Adipose tissue (tissue), 3 donors: ENCODE measurements around the gene LDAH. TPM values are rescaled to one million over a fixed set of nuclear protein-coding genes. Genes with fewer than 3 reads are reported as not detected.
"Not testable (repeated sequence)": the region's sequence is repeated elsewhere in the genome, so short reads cannot be mapped to it uniquely, and the experiment has no call there.

Experiments used
- H3K27ac ChIP-seq: one replicate; pipeline ENCODE4 v1.5.1; 2013; ENCODE audit warnings: low read depth, low read length
- WGBS, 3 donors: extraction: QIAGEN DNeasy Blood & Tissue Kit; methylation state at CpG; one replicate each; pipeline ENCODE4 v1.1.7; 2013; 5-methylcytosine and 5-hydroxymethylcytosine counted together
- polyA plus RNA-seq, 3 donors: library from polyadenylated mRNA; stranded (reverse); fragments of 200-250 nt; gene quantifications; one replicate each; pipeline ENCODE4 v1.2.3, GENCODE V29; 2013
- donor health status: healthy with polysubstance abuse.
- donor health status: Bipolar disorder and iron deficiency.
- donor health status: healthy.

The LDAH gene
- polyA plus RNA-seq, 3 donors, result 6.3 to 8.2 (median 7.0) TPM

DNA sequence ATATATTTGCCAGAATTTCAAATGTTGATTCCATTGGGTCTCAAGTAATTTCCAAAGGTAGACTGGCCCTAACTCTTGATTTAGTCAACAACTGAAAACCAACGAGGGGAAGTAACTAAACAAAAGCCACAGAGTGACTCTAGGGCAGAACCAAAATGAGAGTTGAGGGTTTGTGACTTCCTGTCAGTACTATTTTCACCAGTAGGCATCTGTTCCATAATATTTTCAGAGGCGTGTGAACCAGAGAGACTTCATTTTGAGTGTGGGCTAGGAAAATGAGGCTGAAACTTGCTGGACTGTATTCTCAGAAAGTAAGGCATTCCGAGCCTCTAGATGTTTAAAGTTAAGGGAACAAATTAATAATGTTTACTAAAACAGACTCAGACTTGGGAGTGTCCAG lies 85.4 kb downstream of the LDAH start:
- no peak overlapping the region for H3K27ac ChIP-seq

DNA sequence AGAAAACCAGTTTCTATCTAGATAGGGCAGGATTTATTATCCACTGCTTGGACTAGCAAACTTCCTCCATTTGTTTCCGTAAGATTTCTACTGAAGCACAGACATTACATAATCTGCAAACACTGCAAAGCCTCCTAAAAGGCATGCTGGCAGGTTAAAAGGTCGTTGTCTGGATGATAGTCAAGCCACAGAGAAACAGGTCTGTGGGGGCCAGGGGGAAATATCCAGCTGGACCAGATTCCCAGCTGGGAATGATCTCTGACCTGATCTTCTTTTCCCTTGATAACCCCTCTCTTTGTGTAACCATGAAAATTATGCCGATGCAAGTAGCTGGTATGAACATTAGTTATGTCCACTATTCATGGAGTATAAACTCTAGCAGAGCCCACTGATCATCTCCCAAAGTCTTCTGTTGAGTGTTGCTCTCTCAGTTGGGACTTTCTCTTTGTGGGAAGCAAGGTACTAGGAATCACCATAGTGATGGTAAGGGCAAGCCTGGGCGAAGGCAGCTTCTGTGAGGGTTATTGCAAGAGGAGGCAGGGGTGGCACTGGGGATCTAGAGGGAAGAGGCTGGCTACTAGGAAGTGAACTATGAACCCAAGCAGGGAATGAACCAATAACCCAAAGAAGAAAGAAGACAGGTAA lies 94.7 kb downstream of the LDAH start:
- 33 to 45% (median 34%) methylated on average over 4 of the region's 4 CpGs for WGBS, 3 donors
- H3K27ac ChIP-seq, result no peak overlapping the region

More for the DNA sequence above, 85.4 kb downstream of the LDAH start:
- 60 to 88% (median 66%) methylated on average over 3 of the region's 3 CpGs for WGBS, 3 donors

DNA sequence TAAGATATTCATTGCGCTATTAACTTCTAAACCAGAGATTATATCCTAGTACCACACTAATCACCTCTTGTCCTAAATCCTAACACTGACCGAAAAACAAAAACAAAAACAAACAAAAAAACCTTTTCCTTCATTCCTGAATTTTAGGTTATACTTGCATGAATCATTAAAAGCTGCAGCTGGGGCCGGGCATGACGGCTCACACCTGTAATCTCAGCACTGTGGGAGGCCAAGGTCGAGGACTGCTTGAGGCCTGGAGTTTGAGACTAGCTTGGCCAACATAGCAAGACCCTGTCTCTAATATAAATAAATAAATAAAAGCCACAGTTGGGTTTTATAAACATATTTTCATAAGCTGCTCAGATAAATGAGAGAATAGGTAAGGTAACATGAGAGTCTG lies 96.0 kb downstream of the LDAH start:
- H3K27ac ChIP-seq, result no peak overlapping the region
- WGBS, 3 donors, result 93 to 98% (median 97%) methylated on average over 5 of the region's 5 CpGs

DNA sequence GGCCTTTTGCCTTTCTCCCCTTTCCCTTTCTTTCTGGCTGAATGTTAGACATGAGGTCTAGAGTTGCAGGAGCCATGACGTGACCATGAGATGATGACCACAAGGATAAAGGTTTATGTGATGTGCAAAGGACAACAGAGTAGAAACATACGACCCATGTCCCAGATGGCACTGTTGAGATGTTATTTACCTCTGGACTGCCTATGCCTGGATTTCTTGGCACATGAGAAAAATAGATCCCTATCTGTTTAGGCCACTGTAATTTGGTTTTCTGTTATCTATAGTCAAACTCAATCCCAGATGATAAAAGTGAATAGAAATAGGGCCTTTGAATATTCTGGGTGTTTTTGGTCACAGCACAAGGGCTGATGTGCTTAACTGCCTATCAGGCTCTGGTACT lies 97.1 kb downstream of the LDAH start:
- 94 to 98% (median 96%) methylated on average over 2 of the region's 2 CpGs for WGBS, 3 donors
- H3K27ac ChIP-seq, result no peak overlapping the region

DNA sequence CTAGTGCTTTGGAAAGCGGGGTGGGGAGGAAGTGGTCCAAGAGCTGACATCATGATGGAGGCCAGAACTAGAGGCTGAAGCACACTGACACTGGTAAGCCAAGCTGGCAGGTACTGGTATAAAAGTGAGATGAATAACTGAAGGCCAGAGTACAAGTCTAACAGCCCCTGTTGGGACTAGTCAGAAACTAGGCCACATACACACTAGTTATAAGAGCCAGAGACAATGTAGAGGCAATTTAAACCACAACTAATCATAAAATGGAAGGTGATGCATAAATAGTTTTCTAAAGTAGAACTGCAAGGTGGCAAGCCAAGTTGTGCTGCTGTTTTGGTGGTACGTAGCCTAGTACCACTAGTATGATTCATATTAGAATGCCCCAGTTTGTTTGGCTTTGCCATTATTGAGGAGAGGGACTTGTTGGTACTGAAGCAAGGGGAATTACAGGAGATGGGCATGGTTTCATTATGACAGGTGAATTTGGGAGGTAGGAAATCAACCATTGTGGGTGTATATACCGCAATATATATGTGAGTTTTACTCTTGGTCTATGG lies 98.3 kb downstream of the LDAH start:
- H3K27ac ChIP-seq, result no peak overlapping the region
- WGBS, 3 donors, result 97 to 99% (median 98%) methylated on average over 3 of the region's 3 CpGs

DNA sequence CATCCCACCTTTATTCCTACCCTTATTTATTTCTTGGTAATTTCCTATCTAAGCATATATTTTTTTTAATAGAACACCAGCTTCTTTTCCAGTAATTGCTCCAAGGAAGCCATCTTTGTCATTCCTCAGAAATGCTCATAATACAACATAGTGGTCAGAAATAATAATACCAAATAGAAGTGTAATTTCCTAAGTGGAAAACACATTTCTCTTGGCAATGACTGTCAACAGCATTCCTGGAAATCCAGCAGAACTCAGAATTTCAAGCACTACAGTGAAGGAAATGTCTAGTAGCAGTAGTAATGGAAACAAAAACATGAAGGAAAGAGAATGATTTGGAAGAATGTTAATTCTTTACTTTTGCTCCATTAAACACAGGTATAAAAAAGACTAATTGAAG lies 99.4 kb downstream of the LDAH start:
- H3K27ac ChIP-seq, result no peak overlapping the region

DNA sequence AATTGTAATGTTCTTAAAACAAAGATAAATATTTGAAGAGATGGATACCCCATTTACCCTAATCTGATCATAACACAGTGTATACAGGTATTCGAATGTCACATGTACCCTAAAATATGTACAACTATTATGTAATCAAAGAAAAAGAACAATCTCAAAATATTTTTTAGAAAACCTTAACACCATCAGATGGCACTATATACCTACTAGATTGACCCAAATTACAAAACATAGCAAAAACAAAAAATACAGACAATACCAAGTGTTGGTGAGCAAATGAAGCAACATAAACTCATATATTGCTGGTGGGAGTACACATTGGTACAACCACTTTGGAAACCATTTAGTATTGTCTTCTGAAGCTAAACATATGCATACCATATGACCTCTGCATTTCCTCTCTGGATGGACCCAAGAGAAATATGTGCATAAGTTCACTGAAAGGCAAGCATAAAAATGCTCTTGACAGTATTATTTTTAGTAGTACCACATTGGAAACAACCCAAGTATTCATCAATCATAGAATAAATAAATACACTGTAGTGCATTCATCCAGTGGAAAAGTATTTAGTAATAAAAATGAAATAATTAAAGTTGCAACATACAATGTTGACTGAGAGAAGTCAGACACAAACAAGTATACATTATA lies 100.2 kb downstream of the LDAH start:
- 94 to 100% (median 97%) methylated on average over 1 of the region's 1 CpG for WGBS, 3 donors
- H3K27ac ChIP-seq, result no peak overlapping the region

DNA sequence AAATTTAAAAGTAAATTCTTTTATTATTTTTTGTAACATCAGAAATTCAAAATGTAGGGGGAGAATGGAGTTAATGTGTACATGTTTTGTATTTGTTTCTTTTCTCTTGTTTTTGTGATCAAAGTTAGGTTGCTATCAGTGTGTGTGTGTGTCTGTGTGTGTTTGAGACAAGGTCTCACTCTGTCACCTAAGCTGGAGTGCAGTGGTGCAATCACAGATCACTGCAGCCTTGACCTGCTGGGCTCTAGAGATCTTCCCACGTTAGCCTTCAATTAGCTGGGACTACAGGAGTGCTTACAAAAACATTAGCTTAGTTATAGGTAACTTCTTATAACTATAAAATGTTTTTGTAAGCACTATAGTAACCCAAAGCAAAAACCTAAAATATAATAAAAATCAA lies 105.3 kb downstream of the LDAH start:
- WGBS, 3 donors, result 70 to 84% (median 80%) methylated on average over 1 of the region's 1 CpG
- no peak overlapping the region for H3K27ac ChIP-seq

DNA sequence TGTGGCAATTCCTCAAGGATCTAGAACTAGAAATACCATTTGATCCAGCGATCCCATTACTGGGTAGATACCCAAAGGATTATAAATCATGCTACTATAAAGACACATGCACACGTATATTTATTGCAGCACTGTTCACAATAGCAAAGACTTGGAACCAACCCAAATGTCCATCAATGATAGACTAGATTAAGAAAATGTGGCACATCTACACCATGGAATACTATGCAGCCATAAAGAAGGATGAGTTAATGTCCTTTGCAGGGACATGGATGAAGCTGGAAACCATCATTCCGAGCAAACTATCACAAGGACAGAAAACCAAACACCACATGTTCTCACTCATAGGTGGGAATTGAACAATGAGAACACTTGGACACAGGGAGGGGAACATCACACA lies 106.7 kb downstream of the LDAH start:
- H3K27ac ChIP-seq, result not testable (repeated sequence)
- 96 to 99% (median 96%) methylated on average over 3 of the region's 3 CpGs for WGBS, 3 donors

DNA sequence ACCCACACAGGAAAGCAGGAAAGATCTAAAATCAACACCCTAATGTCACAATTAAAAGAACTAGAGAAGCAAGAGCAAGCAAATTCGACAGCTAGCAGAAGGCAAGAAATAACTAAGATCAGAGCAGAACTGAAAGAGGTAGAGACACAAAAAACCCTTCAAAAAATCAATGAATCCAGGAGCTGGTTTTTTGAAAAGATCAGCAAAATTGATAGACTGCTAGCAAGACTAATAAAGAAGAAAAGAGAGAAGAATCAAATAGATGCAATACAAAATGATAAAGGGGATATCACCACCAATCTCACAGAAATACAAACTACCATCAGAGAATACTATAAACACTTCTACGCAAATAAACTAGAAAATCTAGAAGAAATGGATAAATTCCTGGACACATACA lies 108.5 kb downstream of the LDAH start:
- 90 to 95% (median 95%) methylated on average over 2 of the region's 2 CpGs for WGBS, 3 donors
- H3K27ac ChIP-seq, result not testable (repeated sequence)

DNA sequence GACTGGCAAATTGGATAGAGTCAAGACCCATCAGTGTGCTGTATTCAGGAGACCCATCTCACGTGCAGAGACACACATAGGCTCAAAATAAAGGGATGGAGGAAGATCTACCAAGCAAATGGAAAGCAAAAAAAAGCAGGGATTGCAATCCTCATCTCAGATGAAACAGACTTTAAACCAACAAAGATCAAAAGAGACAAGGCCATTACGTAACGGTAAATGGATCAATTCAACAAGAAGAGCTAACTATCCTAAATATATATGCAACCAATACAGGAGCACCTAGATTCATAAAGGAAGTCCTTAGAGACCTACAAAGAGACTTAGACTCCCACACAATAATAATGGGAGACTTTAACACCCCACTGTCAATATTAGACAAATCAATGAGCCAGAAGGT lies 109.3 kb downstream of the LDAH start:
- H3K27ac ChIP-seq, result not testable (repeated sequence)
- 87 to 93% (median 87%) methylated on average over 2 to 3 of the region's 3 CpGs for WGBS, 3 donors

DNA sequence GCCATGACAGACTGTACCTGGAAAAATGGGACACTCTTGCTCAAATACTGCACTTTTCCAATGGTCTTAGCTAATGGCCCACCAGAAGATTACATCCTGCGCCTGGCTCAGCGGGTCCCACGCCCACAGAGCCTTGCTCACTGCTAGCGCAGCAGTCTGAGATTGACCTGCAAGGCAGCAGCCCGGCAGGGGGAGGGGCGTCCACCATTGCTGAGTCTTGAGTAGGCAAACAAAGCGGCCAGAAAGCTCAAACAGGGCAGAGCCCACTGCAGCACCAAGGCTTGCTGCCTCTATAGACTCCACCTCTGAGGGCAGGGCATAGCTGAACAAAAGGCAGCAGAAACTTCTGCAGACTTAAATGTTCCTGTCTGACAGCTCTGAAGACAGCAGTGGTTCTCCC lies 111.3 kb downstream of the LDAH start:
- not testable (repeated sequence) for H3K27ac ChIP-seq
- WGBS, 3 donors, result 94 to 99% (median 96%) methylated on average over 7 of the region's 7 CpGs

DNA sequence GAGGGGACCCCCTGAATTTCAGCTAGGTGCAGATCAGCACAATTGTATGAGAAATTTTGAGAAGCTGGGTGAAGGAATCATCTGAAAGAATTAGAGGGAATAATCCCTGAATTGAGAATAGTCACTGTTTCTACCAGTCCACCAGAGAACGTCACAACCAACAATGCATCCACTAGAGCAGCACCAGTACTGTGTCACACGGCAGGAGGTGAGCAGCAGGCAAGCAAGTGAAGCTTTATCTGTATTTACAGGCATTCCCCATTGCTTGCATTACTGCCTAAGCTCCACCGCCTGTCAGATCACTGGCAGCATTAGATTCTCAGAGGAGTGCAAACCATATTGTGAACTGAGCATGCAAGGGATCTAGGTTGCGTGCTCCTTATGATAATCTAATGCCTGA lies 115.3 kb downstream of the LDAH start:
- 89 to 94% (median 89%) methylated on average over 4 of the region's 4 CpGs for WGBS, 3 donors
- H3K27ac ChIP-seq, result no peak overlapping the region

DNA sequence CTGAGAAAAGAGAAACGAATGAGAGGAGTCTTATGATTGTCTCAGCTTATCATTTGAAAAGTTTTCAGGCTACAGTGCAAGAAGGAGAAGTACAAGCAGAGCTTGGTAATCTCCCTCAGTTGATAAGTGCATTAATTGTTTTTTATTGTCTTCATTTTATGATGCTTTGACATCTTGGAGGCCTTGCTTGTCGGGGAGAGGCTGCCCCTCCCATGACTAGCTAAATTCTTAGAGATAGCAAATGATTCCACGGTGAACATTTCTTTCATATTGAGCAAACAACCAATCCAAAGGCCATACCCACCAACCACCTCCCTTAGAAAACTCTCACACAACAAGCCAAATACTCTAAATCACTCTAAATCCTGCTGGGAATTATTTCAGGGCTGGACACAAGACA lies 116.1 kb downstream of the LDAH start:
- 79 to 94% (median 82%) methylated on average over 3 of the region's 3 CpGs for WGBS, 3 donors
- no peak overlapping the region for H3K27ac ChIP-seq

DNA sequence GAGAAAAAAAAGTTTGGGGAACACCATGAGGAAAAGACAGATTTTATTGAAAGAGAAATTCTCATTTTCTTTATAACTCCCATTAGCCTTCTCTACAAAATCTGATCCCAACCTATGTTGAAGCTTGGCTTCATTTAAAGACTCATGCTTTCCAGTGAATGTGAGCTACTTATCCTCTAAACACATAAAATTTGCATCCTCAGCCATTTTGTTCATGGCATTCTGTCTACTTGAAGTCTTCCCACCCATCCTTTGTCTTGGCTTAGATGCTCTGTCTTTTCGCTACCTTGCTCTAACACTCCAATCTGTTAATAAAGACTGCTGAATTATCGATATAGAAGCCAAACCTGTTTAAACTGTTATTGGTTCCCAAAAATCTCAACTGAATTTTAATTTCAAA lies 116.7 kb downstream of the LDAH start:
- no peak overlapping the region for H3K27ac ChIP-seq
- 97 to 98% (median 98%) methylated on average over 2 of the region's 2 CpGs for WGBS, 3 donors

DNA sequence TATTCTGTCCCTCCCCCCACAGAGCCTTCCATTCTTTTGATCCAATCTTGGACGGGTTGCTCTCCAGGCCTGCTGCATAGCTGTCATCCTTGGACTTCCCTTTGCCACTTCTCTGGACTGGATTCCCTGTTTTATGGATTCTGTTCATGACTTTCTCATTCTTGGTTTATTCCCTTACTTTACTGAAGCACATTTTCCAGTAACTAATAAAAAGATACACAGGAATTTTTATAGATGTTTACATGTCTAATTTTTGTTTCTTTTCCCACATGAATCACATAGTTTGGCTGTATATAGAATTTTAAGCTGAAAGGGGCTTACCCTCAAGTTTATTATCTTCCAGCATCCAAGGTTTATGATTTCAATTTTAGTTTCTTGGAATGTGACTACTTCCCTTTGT lies 118.0 kb downstream of the LDAH start:
- no peak overlapping the region for H3K27ac ChIP-seq
- 56 to 83% (median 83%) methylated on average over 1 of the region's 1 CpG for WGBS, 3 donors

DNA sequence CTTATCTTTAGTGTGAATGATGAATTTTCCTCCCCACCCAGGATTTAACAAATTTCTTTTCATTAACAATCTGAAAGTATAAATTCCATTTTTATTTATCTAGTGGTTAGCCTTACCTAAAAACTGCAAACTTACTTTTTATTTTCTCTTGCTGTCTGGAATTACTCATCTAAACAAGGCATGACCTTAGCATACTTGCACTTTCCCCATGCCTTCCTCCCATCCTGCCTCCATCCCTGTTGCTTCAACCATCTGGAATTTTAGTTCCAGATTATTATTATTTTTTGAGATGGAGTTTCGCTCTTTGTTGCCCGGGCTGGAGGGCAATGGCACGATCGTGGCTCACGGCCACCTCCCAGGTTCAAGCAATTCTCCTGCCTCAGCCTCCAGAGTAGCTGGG lies 120.3 kb downstream of the LDAH start:
- no peak overlapping the region for H3K27ac ChIP-seq
- WGBS, 3 donors, result 93 to 98% (median 95%) methylated on average over 5 of the region's 5 CpGs

DNA sequence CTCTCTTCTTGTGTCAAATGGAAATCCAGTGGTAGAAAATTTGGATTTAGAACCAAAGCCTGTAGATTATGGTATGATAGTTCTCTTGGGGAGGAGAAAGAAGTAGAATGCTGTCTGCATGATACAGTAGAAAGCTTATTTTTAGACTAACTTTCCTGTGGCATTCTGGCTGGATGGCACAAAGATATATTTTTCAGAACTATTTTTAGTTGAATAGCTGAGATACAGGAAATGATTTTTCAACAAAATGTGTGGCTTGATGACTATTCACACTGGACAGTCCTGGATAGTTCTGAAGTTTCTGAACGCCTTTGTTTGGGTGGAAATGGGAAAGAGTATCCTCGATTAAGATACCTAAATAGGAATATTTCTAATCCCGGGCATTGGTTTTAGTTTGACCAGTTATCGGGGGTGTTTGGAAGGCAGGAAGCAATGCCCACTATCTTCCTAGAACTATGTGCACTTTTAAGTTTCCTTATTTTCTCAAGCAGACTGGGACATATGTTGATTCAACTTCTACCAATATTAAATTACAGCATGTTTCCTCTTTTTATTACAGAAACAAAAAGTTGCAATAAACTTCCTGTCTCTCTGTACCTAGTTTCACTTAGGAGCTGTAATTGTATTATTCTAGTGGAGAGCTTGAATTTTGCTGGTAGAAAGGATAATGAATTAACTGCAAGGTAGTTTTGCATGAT lies 123.8 kb downstream of the LDAH start:
- 34 to 76% (median 55%) methylated on average over 4 of the region's 4 CpGs for WGBS, 3 donors
- H3K27ac ChIP-seq, result no peak overlapping the region

DNA sequence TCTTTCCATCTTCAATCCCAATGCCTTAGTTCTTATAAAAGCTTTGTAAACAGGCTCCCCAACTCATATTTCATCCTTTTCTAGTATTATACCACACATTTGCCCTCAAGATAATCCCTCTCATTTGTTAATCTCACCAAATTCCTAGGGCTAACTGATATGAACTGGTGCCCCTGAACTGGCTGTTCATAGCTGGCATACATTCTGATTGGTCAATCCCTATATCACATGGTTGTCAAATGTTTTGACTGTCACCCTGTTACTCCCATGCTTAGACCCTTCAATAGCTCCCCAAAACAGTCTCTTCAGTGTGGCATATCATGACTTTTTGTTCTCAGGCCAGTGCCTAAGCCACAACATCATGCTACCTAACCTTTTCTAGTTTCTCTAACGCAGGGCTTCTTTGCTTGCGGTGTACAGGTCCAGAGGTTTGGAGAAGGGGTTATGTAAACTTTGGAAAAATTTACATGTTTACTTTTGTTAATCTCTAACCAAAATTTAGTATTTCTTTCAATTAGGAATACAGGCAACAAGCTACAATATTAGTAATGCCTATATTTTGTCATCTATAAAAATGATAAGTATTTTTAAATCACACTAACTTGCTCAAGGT lies 125.5 kb downstream of the LDAH start:
- 93 to 99% (median 97%) methylated on average over 2 of the region's 2 CpGs for WGBS, 3 donors
- H3K27ac ChIP-seq, result no peak overlapping the region
